Esophagus squamous epithelium (tissue), 5 donors: ENCODE results near the gene PXYLP1. TPM values are rescaled to one million over a fixed set of nuclear protein-coding genes. Genes with fewer than 3 reads are reported as not detected.

Experiments
- DNase-seq: peaks from one replicate; lab custom pipeline; 2025; lab: John Stamatoyannopoulos, UW
- H3K27ac ChIP-seq, 4 donors: fragments of 200-600 bp; sonication (generic); one replicate each; pipeline ENCODE4 v1.5.1; 2016 to 2019; ENCODE audit warnings: mild to moderate bottlenecking in 1 of 4
- H3K27me3 ChIP-seq, 4 donors: fragments of 200-600 bp; sonication (generic); 1 replicate in 3 of 4; 2 replicates in 1 of 4; pipeline versions ENCODE4 v1.5.1 to v1.6.0; 2017 to 2021; ENCODE audit warnings: antibody characterized with exemption in 1 of 4
- H3K36me3 ChIP-seq, 3 donors: fragments of 200-600 bp; sonication (generic); one replicate each; pipeline ENCODE4 v1.5.1; 2016 to 2019
- H3K4me1 ChIP-seq, 3 donors: fragments of 200-600 bp; sonication (generic); one replicate each; pipeline ENCODE4 v1.5.1; 2017 to 2019
- H3K4me3 ChIP-seq, 4 donors: fragments of 200-600 bp; sonication (generic); 1 replicate in 3 of 4; 2 replicates in 1 of 4; pipeline ENCODE4 v1.5.1; 2016 to 2019; ENCODE audit warnings: mild to moderate bottlenecking in 2 of 4, moderate library complexity in 1 of 4
- H3K9me3 ChIP-seq, 3 donors: fragments of 200-600 bp; sonication (generic); one replicate each; pipeline ENCODE4 v1.5.1; 2016 to 2019
- POLR2A ChIP-seq, 4 donors: fragments of 450-650 bp; IDR thresholded peaks; one replicate each; pipeline ENCODE4 v1.6.1; 2017; ENCODE audit warnings: antibody characterized with exemption in 4 of 4, mild to moderate bottlenecking in 4 of 4, moderate library complexity in 3 of 4
- WGBS, 2 donors: methylation state at CpG; one replicate each; pipeline ENCODE4 v1.1.5; 2018; 5-methylcytosine and 5-hydroxymethylcytosine counted together
- intact Hi-C: fragments of 100-400 bp; cut with DNase I; formaldehyde crosslinking; loops from one replicate; pipeline ENCODE4 v1.15.0; 2022
- total RNA-seq, 4 donors: library from RNA; depleted of rRNA; stranded (reverse); fragments of >200 nt; gene quantifications; one replicate each; pipeline ENCODE4 v1.1.0, GENCODE V29; 2016
- TF ChIP-seq, protein P1 (sequence below), 6 experiments: fragments of 450-650 bp in 4 of 6; fragments of 200-600 bp in 2 of 6; sonication (generic) in 2 of 6; IDR thresholded peaks; one replicate each; pipeline ENCODE4 v1.5.1; 2016 to 2019; ENCODE audit warnings: antibody characterized with exemption in 6 of 6, mild to moderate bottlenecking in 4 of 6, moderate library complexity in 4 of 6
- donor health status: DM: yes; HTN: yes; CAD: no.

PXYLP1 gene
- total RNA-seq, 4 donors from 2014 or later: 2.9 to 7.8 (median 4.1) TPM

DNA sequence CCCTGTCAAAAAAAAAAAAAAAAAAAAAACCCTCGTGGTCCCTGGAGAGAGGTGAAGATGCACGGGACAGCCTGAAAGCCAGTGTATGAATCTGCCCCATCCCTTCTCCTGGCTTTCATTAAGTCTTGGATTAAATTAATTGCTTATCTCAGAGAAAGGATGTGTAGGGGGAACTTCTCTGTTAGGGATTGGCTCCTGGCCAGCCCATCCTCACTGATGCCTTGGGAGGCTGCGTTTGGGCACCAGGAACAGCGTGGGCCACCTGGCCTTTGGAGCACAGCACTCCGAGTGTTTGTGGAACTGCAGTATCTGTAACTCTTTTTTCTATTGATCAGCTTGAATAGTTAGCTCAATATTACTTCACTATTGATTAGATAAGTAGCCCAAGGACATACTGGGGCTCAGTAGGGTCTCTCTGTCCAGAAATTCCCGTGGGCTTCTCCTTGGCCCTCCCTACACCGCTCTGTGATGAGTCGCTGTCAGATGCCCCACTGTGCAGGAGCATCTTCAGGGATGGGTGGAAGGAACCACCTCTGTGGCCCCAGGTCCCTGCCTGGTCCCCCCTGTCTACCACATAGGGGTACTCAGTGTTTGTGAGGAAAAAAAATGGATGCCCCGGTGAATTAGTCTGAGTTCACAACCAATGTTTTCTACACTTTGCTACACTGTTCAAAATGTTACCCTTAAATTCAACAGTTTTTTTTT, 2.0 kb downstream of the PXYLP1 start:
- TF ChIP-seq, protein P1, sequence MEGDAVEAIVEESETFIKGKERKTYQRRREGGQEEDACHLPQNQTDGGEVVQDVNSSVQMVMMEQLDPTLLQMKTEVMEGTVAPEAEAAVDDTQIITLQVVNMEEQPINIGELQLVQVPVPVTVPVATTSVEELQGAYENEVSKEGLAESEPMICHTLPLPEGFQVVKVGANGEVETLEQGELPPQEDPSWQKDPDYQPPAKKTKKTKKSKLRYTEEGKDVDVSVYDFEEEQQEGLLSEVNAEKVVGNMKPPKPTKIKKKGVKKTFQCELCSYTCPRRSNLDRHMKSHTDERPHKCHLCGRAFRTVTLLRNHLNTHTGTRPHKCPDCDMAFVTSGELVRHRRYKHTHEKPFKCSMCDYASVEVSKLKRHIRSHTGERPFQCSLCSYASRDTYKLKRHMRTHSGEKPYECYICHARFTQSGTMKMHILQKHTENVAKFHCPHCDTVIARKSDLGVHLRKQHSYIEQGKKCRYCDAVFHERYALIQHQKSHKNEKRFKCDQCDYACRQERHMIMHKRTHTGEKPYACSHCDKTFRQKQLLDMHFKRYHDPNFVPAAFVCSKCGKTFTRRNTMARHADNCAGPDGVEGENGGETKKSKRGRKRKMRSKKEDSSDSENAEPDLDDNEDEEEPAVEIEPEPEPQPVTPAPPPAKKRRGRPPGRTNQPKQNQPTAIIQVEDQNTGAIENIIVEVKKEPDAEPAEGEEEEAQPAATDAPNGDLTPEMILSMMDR (IDR thresholded peaks at IDR 0.05): no peak
- TF ChIP-seq POLR2A (IDR thresholded peaks at IDR 0.05): no peak
- no peak for DNase-seq
- Histone ChIP-seq H3K27ac (no peak overlapping the region), H3K36me3 (no peaks in the 10 kb centered on the region), H3K27me3 (no peaks in the 10 kb centered on the region), H3K4me1 (peaks cover 0 to 34% (median 0%) of the 10 kb centered on the region in 3 donors), H3K9me3 (no peaks in the 10 kb centered on the region), H3K4me3 (no peak overlapping the region)
- intact Hi-C loops: no loop called here
- WGBS, 2 donors: 79 to 89% methylated on average over 8 to 9 of the region's 9 CpGs

DNA sequence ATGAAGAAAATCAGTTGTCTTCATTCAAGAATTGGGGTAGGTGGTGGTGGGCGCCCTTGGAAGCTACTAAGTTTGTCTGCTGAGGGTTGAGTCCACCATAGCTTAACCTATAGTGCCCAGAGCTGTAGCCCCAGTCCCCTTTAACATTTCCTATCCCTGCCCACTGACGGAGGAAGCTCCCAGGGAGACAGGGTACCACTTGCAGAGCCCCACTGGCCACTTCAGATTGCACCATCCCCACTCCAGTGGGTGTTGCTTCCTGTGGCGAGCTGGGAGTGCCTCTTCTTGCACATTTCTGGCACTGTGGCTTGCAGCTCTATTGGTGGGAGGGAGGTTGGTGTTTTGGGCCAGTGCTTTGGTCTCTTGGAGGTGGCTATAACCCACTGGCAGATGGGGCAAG, 2.7 kb downstream of the PXYLP1 start:
- TF ChIP-seq, protein P1 (IDR thresholded peaks at IDR 0.05): no peak
- TF ChIP-seq POLR2A (IDR thresholded peaks at IDR 0.05): no peak
- Histone ChIP-seq H3K27me3 (no peaks in the 10 kb centered on the region), H3K9me3 (no peaks in the 10 kb centered on the region), H3K4me1 (peaks cover 0 to 34% (median 0%) of the 10 kb centered on the region in 3 donors), H3K4me3 (no peak overlapping the region), H3K27ac (no peak overlapping the region), H3K36me3 (no peaks in the 10 kb centered on the region)
- intact Hi-C loops: no loop called here
- no peak for DNase-seq
- 74 to 100% methylated on average over 1 to 3 of the region's 3 CpGs for WGBS, 2 donors

DNA sequence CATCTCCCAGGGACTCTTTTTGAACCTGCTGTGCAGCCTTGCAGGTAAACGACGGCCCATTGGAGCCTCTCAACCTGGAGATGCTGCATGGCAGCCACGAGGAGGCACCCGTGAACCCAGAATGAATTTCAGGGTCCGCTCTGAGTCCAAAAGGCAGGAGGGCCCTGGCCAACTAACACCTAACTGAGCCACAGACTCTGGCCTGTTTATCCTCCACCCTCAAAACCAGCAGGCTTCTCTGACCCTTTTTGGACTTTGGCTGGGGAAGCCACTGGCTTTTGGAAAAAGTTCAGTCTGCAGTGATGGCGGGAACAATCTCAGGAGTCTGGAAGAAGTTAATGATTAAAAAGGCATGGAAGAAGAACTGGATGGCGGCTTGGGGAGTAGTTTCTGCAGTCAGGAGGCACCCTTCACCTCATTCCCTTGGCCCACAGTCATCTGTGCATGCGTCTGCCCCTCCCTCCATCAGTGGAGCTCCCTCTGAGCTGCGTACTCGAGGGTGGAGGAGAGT, 4.1 kb downstream of the PXYLP1 start:
- TF ChIP-seq POLR2A (IDR thresholded peaks at IDR 0.05): no peak
- TF ChIP-seq, protein P1 (IDR thresholded peaks at IDR 0.05): no peak
- DNase-seq: no peak
- 77 to 84% methylated on average over 5 to 9 of the region's 10 CpGs for WGBS, 2 donors

DNA sequence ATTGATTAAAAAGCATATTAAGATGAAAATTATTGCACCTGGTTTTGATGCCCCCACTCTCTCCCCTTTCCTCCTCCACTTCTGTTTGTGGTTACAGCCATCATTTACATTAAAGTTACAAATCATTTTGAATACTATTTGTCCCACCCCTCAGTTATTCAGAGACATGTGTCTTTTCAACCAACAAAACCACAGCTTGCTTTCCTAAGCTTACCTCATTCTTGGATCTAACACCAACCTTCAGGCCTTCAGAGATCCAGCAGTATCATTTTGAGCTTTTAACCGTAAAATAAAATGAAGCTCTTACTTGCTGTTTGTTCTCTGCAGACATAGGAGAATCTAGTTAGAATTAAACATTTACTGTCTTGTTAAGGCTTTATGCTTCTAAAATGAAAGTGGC, 4.7 kb downstream of the PXYLP1 start:
- Histone ChIP-seq H3K4me1 (peaks cover 0 to 27% (median 0%) of the 10 kb centered on the region in 3 donors), H3K27ac (no peak overlapping the region), H3K4me3 (no peak overlapping the region), H3K27me3 (no peaks in the 10 kb centered on the region), H3K9me3 (no peaks in the 10 kb centered on the region), H3K36me3 (no peaks in the 10 kb centered on the region)
- no peak for DNase-seq
- no peak for TF ChIP-seq POLR2A (IDR thresholded peaks at IDR 0.05)
- TF ChIP-seq, protein P1 (IDR thresholded peaks at IDR 0.05): no peak
- 82 to 97% methylated on average over 1 of the region's 1 CpG for WGBS, 2 donors
- intact Hi-C loops: no loop called here

More for the DNA sequence above, 4.1 kb downstream of the PXYLP1 start:
- peaks cover 0 to 28% (median 0%) of the 10 kb centered on the region in 3 donors for H3K4me1 ChIP-seq
- intact Hi-C loops: no loop called here
- no peak overlapping the region for H3K27ac ChIP-seq
- no peaks in the 10 kb centered on the region for H3K36me3 ChIP-seq
- no peaks in the 10 kb centered on the region for H3K9me3 ChIP-seq
- H3K4me3 ChIP-seq: no peak overlapping the region
- H3K27me3 ChIP-seq: no peaks in the 10 kb centered on the region

DNA sequence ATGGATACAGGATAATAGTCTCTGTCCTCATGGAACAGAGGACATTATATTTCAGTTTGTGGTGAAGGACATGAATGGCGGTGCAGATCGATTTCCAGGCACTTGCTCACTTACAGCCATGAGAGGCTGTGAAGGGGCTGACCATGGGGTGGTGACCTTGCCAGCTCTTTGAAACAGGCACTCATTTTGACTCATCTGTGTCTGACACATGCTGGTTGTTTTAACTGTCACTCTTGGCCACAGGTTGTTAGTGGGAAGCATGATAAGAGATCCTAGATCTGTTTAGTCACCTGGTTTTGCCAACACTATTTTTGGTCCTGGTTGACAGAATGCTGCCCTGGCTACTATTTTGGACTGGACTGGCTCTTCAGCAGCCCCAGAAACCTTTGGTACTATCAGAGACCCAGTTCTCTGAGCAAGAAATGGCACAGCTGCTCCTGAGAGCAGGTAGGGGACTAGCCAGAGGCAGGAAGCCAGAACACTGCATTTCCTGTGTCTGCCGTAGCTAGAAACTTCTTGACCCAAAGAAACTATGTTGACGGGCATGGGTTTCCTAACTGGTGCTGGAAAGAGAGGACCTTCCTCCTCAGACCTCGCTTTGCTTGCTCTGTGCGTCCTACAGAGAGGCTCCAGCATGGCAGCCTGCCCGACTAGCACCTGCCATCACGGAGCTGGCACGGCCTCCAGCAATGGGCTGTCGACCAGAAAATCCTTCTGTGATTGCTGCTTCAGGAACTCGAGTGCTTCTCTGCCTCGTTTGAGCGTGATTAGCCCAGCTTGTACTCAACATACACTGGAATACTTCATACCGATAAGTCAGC, 6.3 kb downstream of the PXYLP1 start:
- intact Hi-C loops: no loop called here
- TF ChIP-seq, protein P1 (IDR thresholded peaks at IDR 0.05): no peak
- no peak for TF ChIP-seq POLR2A (IDR thresholded peaks at IDR 0.05)
- H3K4me1 ChIP-seq: peaks cover 0 to 28% (median 0%) of the 10 kb centered on the region in 3 donors
- no peaks in the 10 kb centered on the region for H3K36me3 ChIP-seq
- no peak overlapping the region for H3K27ac ChIP-seq
- DNase-seq: no peak
- no peaks in the 10 kb centered on the region for H3K9me3 ChIP-seq
- H3K4me3 ChIP-seq: no peak overlapping the region
- 54 to 63% methylated on average over 13 to 14 of the region's 14 CpGs for WGBS, 2 donors
- no peaks in the 10 kb centered on the region for H3K27me3 ChIP-seq
